K562 (cell line): ENCODE data around the gene ZBTB18. TPM values are rescaled to one million over a fixed set of nuclear protein-coding genes. Genes with fewer than 3 reads are reported as not detected.

Source experiments
- ATAC-seq: fragments of 200-7000 bp; cut with Tn5 transposase; 3 replicates; pipeline ENCODE4 v1.9.1; 2020; ENCODE audit warnings: moderate library complexity
- BruUV-seq: library from RNA; stranded (reverse); fragments of 400-500 nt; replicated peaks from 2 replicates; lab custom pipeline; 2021; lab: Mats Ljungman, UMichigan
- CTCF ChIA-PET: fragments of 300-600 bp; formaldehyde crosslinking; extraction: SDS; loops from one replicate; lab custom pipeline; 2021; ENCODE audit warnings: low intra/inter-chr PET ratio; lab: Yijun Ruan, JAX
- POLR2A ChIA-PET: fragments of 300-600, 350-650 bp; sonication (Branson Sonifier 250); formaldehyde crosslinking; extraction: SDS; loops from one replicate; lab custom pipeline; 2021; ENCODE audit warnings: antibody characterized with exemption, inconsistent platforms; lab: Yijun Ruan, JAX
- DNase-seq, 4 experiments: peaks; one replicate each; pipeline versions ENCODE4 v3.0.0 to v3.0.0-alpha.2; 2011 to 2018; ENCODE audit warnings: low spot score in 3 of 4, mixed read lengths in 3 of 4; ENCODE audit errors: extremely low read depth in 1 of 4
- FAIRE-seq: peaks from 2 replicates; lab custom pipeline; 2011; peaks lifted over from hg19 to GRCh38; lab: Jason Lieb, UNC
- H2AFZ ChIP-seq: 2 replicates; pipeline ENCODE4 v1.6.0; 2011; ENCODE audit warnings: low read depth, low read length, control low read depth, inconsistent platforms
- H3K27ac ChIP-seq: fragments of 200-600 bp; 3 replicates; pipeline ENCODE4 v1.8.0; 2011; ENCODE audit warnings: low read depth, mild to moderate bottlenecking, control low read depth, inconsistent platforms, low read length, moderate library complexity, mixed read lengths; ENCODE audit errors: extremely low read depth
- H3K27me3 ChIP-seq, 2 experiments: fragments of 300-600 bp in 1 of 2; 2 replicates in 1 of 2; 3 replicates in 1 of 2; pipeline versions ENCODE4 v1.6.0 to v1.8.0; 2011; ENCODE audit warnings: inconsistent platforms in 2 of 2, low read length in 2 of 2, mild to moderate bottlenecking in 1 of 2, mixed read lengths in 1 of 2, moderate library complexity in 1 of 2; ENCODE audit not compliant: control insufficient read depth in 2 of 2, insufficient read depth in 2 of 2
- H3K36me3 ChIP-seq: fragments of 300-600 bp; 3 replicates; pipeline ENCODE4 v1.8.0; 2011; ENCODE audit warnings: mild to moderate bottlenecking, low read length, inconsistent platforms; ENCODE audit not compliant: control insufficient read depth, insufficient read depth
- H3K4me1 ChIP-seq, 2 experiments: fragments of 200-600 bp in 1 of 2; replicated peaks in 1 of 2; 2 replicates in 1 of 2; 3 replicates in 1 of 2; pipeline versions ENCODE4 v1.5.1 to v1.8.0; 2011; ENCODE audit warnings: inconsistent platforms in 2 of 2, low read length in 2 of 2, mild to moderate bottlenecking in 1 of 2, mixed read lengths in 1 of 2, moderate library complexity in 1 of 2; ENCODE audit not compliant: control insufficient read depth in 2 of 2, insufficient read depth in 2 of 2
- H3K4me2 ChIP-seq: 2 replicates; pipeline ENCODE4 v1.6.1; 2011; ENCODE audit warnings: low read length, control low read depth, inconsistent platforms, mixed read lengths; ENCODE audit not compliant: insufficient read depth
- H3K4me3 ChIP-seq: fragments of 200-600 bp; sonication (generic), shearing (Covaris generic); 2 replicates; pipeline ENCODE4 v1.5.1; 2016; ENCODE audit warnings: control low read depth, inconsistent platforms
- H3K79me2 ChIP-seq: fragments of 200-600 bp; 3 replicates; pipeline ENCODE4 v1.8.0; 2011; ENCODE audit warnings: low read length, inconsistent platforms; ENCODE audit not compliant: control insufficient read depth, insufficient read depth
- H3K9ac ChIP-seq, 2 experiments: 2 replicates each; pipeline versions ENCODE4 v1.6.0 to v1.6.1; 2011; ENCODE audit warnings: low read depth in 2 of 2, low read length in 2 of 2, control low read depth in 1 of 2, inconsistent platforms in 1 of 2, mild to moderate bottlenecking in 1 of 2, mixed read lengths in 1 of 2; ENCODE audit not compliant: insufficient read depth in 1 of 2
- H3K9me1 ChIP-seq: one replicate; pipeline ENCODE4 v1.6.0; 2011; ENCODE audit warnings: inconsistent platforms, mild to moderate bottlenecking, low read length, moderate library complexity; ENCODE audit not compliant: control insufficient read depth, insufficient read depth
- H3K9me3 ChIP-seq: replicated peaks from 2 replicates; pipeline ENCODE4 v1.5.1; 2011; ENCODE audit warnings: low read depth, low read length, inconsistent platforms; ENCODE audit not compliant: control insufficient read depth, insufficient read depth
- H4K20me1 ChIP-seq: replicated peaks from 2 replicates; pipeline ENCODE4 v1.6.1; 2011; ENCODE audit warnings: low read length, inconsistent platforms, mixed read lengths; ENCODE audit not compliant: control insufficient read depth, insufficient read depth
- BRCA1 ChIP-seq, 2 experiments: fragments of 450-650 bp in 1 of 2; sonication (generic) in 1 of 2; formaldehyde crosslinking in 1 of 2; IDR thresholded peaks; 2 replicates each; pipeline versions ENCODE4 v1.5.0 to v1.6.1; 2017 to 2020; ENCODE audit warnings: mild to moderate bottlenecking in 1 of 2, missing genetic modification reagents in 1 of 2
- BRF1 ChIP-seq: IDR thresholded peaks from 3 replicates; pipeline ENCODE4 v1.6.1; 2011; ENCODE audit warnings: borderline replicate concordance, mild to moderate bottlenecking; ENCODE audit not compliant: insufficient read length; ENCODE audit errors: extremely low read depth
- CAMTA2 ChIP-seq: fragments of 250-450 bp; sonication (Bioruptor Pico); conservative IDR thresholded peaks from 2 replicates; pipeline ENCODE4 v1.5.1; 2022
- FOXJ3 ChIP-seq: sonication (generic); formaldehyde crosslinking; IDR thresholded peaks from 2 replicates; pipeline ENCODE4 v1.4.0; 2020; ENCODE audit warnings: mild to moderate bottlenecking, missing genetic modification reagents
- HNRNPK ChIP-seq: fragments of 200-400 bp; formaldehyde crosslinking; IDR thresholded peaks from one replicate; pipeline ENCODE4 v1.6.1; 2018; ENCODE audit warnings: mild to moderate bottlenecking, low read depth, low read length; ENCODE audit not compliant: poor library complexity, severe bottlenecking
- HOXB6 ChIP-seq: fragments of 250-450 bp; sonication (Bioruptor Pico); IDR thresholded peaks from 2 replicates; pipeline ENCODE4 v1.5.1; 2022; ENCODE audit warnings: mild to moderate bottlenecking, borderline replicate concordance
- MEF2A ChIP-seq: IDR thresholded peaks from 2 replicates; pipeline ENCODE4 v1.6.1; 2011; ENCODE audit warnings: low read depth, mild to moderate bottlenecking, low read length, moderate library complexity; ENCODE audit not compliant: control insufficient read depth
- MIER1 ChIP-seq: fragments of 450-650 bp; IDR thresholded peaks from 2 replicates; pipeline ENCODE4 v1.6.1; 2016; ENCODE audit warnings: antibody characterized with exemption, mild to moderate bottlenecking, low read depth
- SMC3 ChIP-seq: conservative IDR thresholded peaks from 2 replicates; pipeline ENCODE4 v1.6.1; 2011; ENCODE audit warnings: low read depth, low read length, improper control_type of control experiment; ENCODE audit not compliant: insufficient read depth
- ZNF140 ChIP-seq: fragments of 250-450 bp; sonication (Bioruptor Pico); IDR thresholded peaks from 2 replicates; pipeline ENCODE4 v1.8.0; 2021; ENCODE audit warnings: moderate library complexity, mild to moderate bottlenecking, inconsistent platforms
- ZNF263 ChIP-seq: sonication (generic); formaldehyde crosslinking; IDR thresholded peaks from 2 replicates; pipeline ENCODE4 v1.8.0; 2022; ENCODE audit warnings: mild to moderate bottlenecking, missing genetic modification reagents, borderline replicate concordance
- ZNF699 ChIP-seq: fragments of 250-450 bp; sonication (Bioruptor Pico); IDR thresholded peaks from 2 replicates; pipeline ENCODE4 v1.8.0; 2021; ENCODE audit warnings: mild to moderate bottlenecking, moderate library complexity; ENCODE audit not compliant: insufficient replicate concordance
- WGBS: fragments of 100-300 bp; shearing (Covaris generic); methylation state at CpG from one replicate; pipeline ENCODE4 v1.1.6; 2016; ENCODE audit warnings: low coverage, mixed read lengths; ENCODE audit not compliant: insufficient coverage; ENCODE audit errors: missing lambda C conversion rate; 5-methylcytosine and 5-hydroxymethylcytosine counted together
- in situ Hi-C: fragments of 300-500 bp; cut with MboI; formaldehyde crosslinking; loops from 4 replicates; pipeline ENCODE4 v1.15.0; 2018; ENCODE audit warnings: inconsistent platforms, mixed read lengths
- intact Hi-C: fragments of 100-400 bp; cut with micrococcal nuclease; formaldehyde crosslinking; loops from 2 replicates; pipeline ENCODE4 v1.14.2; 2022
- polyA plus RNA-seq, 8 experiments: library from polyadenylated mRNA; depleted of rRNA in 4 of 8; stranded (reverse) in 5 of 8; unstranded in 3 of 8; fragments of >200 nt; fragmentation: Nextera tagmentation in 2 of 8; fragmentation: Illumina TruSeq in 1 of 8; extraction: Ambion mirVana in 2 of 8; extraction: Trizol in 1 of 8; gene quantifications; 2 replicates each; pipeline versions ENCODE4 v1.2.1 to v1.2.3, GENCODE V29; 2011 to 2014; ENCODE audit warnings: inconsistent platforms in 1 of 8, missing spikeins in 1 of 8
- total RNA-seq, 7 experiments: library from RNA; depleted of rRNA in 6 of 7; stranded (reverse); fragments of >200 nt in 6 of 7; fragmentation: Illumina TruSeq in 2 of 7; extraction: Trizol in 2 of 7; gene quantifications; 2 replicates each; pipeline versions ENCODE4 v1.2.1 to v1.2.3, GENCODE V29; 2011 to 2021; ENCODE audit warnings: low replicate concordance in 1 of 7

Gene ZBTB18
- total and polyA plus RNA-seq, 9 of the 15 experiments (the other 6 are each of a cell fraction or from before 2014, with no cell fraction given): 0.13 to 2.6 (median 1.6) TPM

DNA sequence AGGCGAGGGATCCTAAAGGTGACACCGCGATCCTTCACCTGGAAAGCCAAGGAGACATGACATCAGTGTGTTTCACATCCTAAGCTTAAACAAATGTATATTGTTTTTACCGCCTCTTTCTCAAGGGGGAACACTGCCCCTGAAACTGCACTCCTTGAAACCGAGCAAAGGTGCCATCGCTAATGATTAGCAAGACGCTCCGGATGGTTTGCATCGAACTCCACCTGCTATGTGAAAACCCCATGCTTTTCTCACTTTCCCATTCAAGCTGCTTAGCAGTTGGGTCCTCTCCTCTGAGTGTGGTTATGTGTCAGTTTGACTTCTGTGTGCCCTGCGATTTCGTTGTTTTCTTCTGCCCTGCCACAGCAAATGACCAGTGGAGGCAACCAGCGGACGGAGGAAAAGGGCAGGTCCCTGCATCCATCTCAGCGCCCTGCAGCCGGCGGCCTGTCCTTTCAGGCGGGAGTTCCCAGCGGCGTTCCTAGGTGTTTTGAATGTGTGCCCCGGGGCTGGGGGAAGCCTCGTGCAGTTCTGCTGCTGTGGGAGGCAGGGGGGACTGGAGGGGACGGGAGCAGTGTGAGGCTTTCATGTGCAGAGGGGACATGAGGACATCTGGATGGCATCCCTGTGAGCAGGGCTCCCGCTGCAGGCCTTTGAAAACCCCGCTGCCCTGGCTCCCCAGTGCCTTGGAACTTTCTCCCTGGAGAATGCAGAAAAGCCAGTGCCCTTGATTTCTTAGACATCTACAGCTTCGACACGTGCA, 16.1 kb downstream of the ZBTB18 start (continued):
- TF ChIP-seq BRCA1 (IDR thresholded peaks at IDR 0.05): no peak
- no peak for TF ChIP-seq BRCA1 (CRISPR knock-in tag; IDR thresholded peaks at IDR 0.05)
- TF ChIP-seq BRF1: no peak
- TF ChIP-seq MIER1: no peak

DNA sequence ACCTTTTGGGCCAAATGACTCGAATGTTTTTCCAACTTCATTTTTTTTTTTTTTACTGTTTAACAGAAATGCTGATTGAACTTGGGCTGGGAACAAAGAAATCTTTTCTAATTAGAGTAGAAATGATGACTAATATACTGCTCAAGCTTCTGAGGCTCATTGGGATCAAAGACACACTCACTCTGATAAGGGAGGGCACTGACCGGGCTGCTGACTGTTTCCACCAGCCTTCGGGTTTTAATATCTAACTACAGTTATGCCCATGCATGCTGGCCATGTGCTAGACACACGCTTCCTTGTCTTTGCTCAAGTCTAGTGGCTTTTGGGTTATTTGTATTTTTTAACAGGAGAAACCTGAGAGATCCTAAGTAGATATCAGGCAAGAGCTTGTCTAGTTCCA, 16.8 kb downstream of the ZBTB18 start:
- Histone ChIP-seq H3K4me2 (no peak overlapping the region), H3K4me3 (no peak overlapping the region), H3K27ac (no peak overlapping the region), H3K27me3 (peaks cover 41 to 58% of the 10 kb centered on the region in 2 experiments), H4K20me1 (no peaks in the 10 kb centered on the region), H3K36me3 (no peaks in the 10 kb centered on the region), H3K4me1 (peaks cover 0 to 3% of the 10 kb centered on the region in 2 experiments; a peak in 1 of 5 replicates), H3K79me2 (no peaks in the 10 kb centered on the region), H3K9ac (no peak overlapping the region), H3K9me1 (no peaks in the 10 kb centered on the region), H2AFZ (no peak overlapping the region), H3K9me3 (no peaks in the 10 kb centered on the region)
- CTCF ChIA-PET: no interaction called here
- BruUV-seq: no TSS peak
- in situ Hi-C loops (no loop called here), intact Hi-C loops (no loop called here)
- POLR2A ChIA-PET: interaction anchor here (1.1 kb wide), 1 partner anchor 394 kb away, joined by 5 read pairs; no protein-coding TSS in a partner anchor
- WGBS: 1% methylated on average over 4 of the region's 4 CpGs
- FAIRE-seq: no peak
- no peak for ATAC-seq
- TF ChIP-seq SMC3: no peak
- TF ChIP-seq HNRNPK: no peak
- TF ChIP-seq HOXB6: no peak
- TF ChIP-seq ZNF140 (CRISPR knock-in tag): no peak
- no peak for TF ChIP-seq FOXJ3 (CRISPR knock-in tag)
- no peak for TF ChIP-seq ZNF699
- no peak for TF ChIP-seq MEF2A
- no peak for TF ChIP-seq ZNF263 (CRISPR knock-in tag)
- no peak for TF ChIP-seq CAMTA2
- no peak for DNase-seq
